IPS-20b (cell line): ENCODE data around the gene FAM193B.
A peak's percentile ranks its signal among the peaks of the same experiment; 100 is the strongest.

Experiments used
- H3K27ac ChIP-seq: one replicate; pipeline ENCODE4 v1.5.1; 2013; ENCODE audit warnings: low read length
- H3K27me3 ChIP-seq: 2 replicates; pipeline ENCODE4 v1.6.1; 2013; ENCODE audit warnings: mild to moderate bottlenecking, low read length, inconsistent platforms; ENCODE audit not compliant: insufficient read depth
- H3K36me3 ChIP-seq: 2 replicates; pipeline ENCODE4 v1.6.1; 2013; ENCODE audit warnings: low read depth, mild to moderate bottlenecking, inconsistent platforms, low read length, moderate library complexity; ENCODE audit not compliant: insufficient read depth
- H3K4me1 ChIP-seq: 2 replicates; pipeline ENCODE4 v1.6.1; 2013; ENCODE audit warnings: mild to moderate bottlenecking, control low read depth, inconsistent platforms, low read length, moderate library complexity; ENCODE audit not compliant: insufficient read depth
- H3K4me3 ChIP-seq: 2 replicates; pipeline ENCODE4 v1.5.1; 2013; ENCODE audit warnings: mild to moderate bottlenecking, low read length, inconsistent platforms
- H3K9ac ChIP-seq: 2 replicates; pipeline ENCODE4 v1.6.1; 2013; ENCODE audit warnings: low read depth, mild to moderate bottlenecking, inconsistent platforms, low read length, moderate library complexity
- H3K9me3 ChIP-seq: 2 replicates; pipeline ENCODE4 v1.6.1; 2013; ENCODE audit warnings: mild to moderate bottlenecking, low read depth, low read length, inconsistent platforms; ENCODE audit not compliant: insufficient read depth

Gene FAM193B

DNA sequence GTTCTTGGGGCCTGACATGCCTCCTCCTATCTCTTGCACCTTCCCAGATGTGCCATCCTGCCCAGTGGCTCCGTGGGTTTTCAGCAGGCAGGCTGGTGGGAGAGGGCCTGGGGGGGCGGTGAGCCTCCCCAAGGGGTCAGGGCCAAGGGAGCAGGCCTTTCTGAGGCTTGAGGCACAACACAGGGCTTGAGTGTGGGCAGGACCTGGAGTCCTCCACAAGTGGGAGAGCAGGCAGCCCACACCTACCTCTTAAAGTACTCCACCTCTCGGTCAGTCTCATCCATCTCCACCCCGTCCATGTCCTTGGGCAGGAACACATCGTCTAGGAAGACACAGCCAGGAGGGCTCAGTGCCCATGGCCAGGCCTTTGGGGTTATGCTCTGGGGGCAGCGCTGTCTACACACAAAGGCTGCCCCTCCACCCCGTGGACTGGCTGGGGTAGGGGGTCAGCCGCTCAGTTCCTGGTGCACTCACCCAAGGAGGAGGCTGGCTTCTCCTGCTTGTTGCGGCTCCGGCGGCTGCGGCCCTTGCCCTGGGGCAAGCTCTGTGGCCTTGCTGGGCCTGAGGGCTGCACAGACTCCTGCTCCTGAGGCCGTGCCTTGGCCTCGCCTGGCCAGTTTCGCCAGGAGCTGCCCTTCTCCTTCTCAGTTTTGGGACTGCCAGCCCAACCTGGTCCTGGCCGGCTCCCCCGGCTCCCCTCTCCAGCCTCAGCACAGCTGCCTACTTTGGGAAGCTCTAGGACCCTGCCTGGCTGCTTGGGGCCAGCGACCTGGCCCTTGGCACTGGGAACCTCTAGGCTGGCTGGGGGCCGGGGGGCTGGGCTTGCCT is 30.4 kb downstream of the FAM193B start:
- H3K36me3 ChIP-seq, result peaks cover 87% of the 10 kb centered on the region
- H3K9me3 ChIP-seq, result no peaks in the 10 kb centered on the region
- H3K9ac ChIP-seq, result no peak overlapping the region
- H3K4me3 ChIP-seq, result no peak overlapping the region
- no peak overlapping the region for H3K27ac ChIP-seq
- H3K27me3 ChIP-seq, result no peaks in the 10 kb centered on the region
- H3K4me1 ChIP-seq, result no peaks in the 10 kb centered on the region

DNA sequence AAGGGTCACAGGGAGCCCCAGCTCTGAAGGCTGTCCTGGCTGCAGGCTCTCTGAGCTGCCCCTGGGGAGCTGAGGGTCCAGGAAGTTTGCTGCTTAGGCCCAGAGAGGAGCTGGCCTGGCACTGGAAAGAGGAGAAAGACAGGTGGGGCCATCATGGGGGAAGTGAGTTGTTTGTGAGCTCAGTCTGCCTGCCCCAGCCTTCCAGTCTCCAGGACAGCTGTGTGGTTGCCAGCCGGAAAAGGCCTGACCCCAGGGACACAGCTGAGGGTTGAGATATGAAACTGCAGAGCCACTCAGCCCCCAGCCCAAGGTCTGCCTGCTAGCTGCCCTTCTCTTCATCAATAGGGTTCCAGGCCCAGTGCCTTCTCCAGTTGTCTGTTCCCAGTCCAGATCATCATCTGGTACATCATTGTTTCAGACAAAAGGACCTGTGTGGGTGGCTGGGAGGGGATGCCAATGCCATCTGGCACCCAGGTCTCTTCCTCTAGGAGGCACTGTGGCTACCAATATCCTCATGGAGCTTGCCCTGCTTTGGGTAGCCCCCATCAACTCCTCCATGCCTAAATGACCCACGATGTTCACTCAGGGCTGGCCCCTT is 33.3 kb downstream of the FAM193B start:
- Histone ChIP-seq H3K4me3 (no peak overlapping the region), H3K4me1 (no peaks in the 10 kb centered on the region), H3K27me3 (no peaks in the 10 kb centered on the region), H3K9ac (no peak overlapping the region), H3K36me3 (peaks cover 59% of the 10 kb centered on the region), H3K27ac (no peak overlapping the region), H3K9me3 (no peaks in the 10 kb centered on the region)

DNA sequence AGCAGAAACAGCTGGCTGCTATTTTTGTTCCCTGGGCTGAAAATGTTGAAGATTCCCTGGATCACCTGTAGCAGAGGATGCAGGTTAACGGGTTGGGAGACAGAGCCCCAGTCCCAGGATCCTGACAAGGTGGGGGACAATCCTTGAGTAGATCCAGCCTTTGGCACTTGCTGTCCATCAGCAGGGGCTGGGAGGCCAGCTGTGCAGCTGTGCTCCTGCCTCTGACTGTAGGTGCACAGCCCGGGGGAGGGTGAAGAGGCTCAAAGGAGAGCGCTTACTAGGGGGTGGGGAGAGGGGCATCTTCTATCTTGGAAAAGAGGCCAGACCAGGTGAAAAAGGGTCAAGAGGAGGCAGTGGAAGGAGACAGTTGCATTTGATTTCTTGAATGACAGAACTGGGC is 34.1 kb downstream of the FAM193B start:
- peaks cover 58% of the 10 kb centered on the region for H3K36me3 ChIP-seq
- H3K27ac ChIP-seq, result no peak overlapping the region
- no peak overlapping the region for H3K4me3 ChIP-seq
- H3K9ac ChIP-seq, result no peak overlapping the region
- H3K4me1 ChIP-seq, result no peaks in the 10 kb centered on the region
- H3K27me3 ChIP-seq, result no peaks in the 10 kb centered on the region
- no peaks in the 10 kb centered on the region for H3K9me3 ChIP-seq

- Histone ChIP-seq H3K27me3 (no peaks in the 10 kb centered on the region), H3K36me3 (peaks cover 58% of the 10 kb centered on the region), H3K4me1 (no peaks in the 10 kb centered on the region), H3K9me3 (no peaks in the 10 kb centered on the region), H3K27ac (no peak overlapping the region), H3K9ac (no peak overlapping the region), H3K4me3 (no peak overlapping the region)
Measured at GRCh38 chr5:177519463-177520235, 34.7 kb downstream of the FAM193B start.

DNA sequence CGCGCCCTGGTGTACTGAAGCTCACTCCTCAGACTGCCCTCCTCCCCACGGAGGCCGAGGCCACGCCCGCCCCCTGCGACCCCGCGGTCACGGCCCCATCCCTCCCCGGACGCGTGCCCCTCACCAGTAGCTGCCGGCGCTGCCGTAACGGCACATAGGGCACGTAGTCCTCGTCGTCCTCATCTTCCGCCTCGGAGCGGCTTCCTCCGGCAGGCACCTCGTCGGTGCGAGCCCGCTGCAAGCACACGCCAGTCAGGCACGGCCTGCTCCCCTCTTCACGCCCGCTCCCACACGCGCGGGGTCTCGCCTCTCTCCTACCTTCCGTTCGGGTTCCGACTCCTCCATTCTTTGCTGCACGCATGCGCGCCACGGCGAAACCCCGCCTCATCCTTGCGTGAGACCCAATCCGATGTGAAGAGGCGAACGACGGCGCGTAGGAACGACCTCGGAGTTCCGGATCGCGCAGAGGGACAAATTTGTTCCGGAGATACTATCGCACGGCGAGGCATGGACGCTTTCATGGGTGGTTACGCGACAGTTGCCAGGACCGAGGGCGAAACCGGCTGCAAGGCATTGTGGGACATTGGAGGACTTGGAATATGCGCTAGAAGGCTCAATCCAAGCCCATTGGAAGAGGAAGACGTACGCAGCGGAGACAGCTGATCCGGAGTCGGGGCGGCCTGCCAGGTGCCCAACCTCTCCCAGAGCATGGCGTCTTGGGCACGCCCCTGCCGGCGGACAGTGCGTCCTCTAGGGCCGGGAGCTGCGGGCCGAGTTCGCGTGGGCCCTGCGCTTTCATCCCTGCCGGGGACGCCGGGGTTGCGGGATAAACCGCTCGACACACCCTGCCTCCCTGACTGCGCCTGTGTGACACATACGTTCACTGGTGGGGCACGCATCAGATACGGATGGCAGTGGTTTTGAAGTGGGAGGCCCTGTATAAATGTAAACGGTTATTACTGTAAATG is 37.5 kb downstream of the FAM193B start, which contains the start of gene DDX41:
TSS of gene DDX41 (minus strand) at position 361 of the 968 bp plus-strand sequence. CDS start at position 345, 16 bp downstream.
- Histone ChIP-seq H3K36me3 (peaks cover 69% of the 10 kb centered on the region), H3K9me3 (no peaks in the 10 kb centered on the region), H3K27me3 (no peaks in the 10 kb centered on the region), H3K4me3 (peak within 1 kb of the TSS; percentile 99), H3K9ac (peak within 1 kb of the TSS; percentile 94), H3K4me1 (no peaks in the 10 kb centered on the region), H3K27ac (no peak within 1 kb of the TSS)

DNA sequence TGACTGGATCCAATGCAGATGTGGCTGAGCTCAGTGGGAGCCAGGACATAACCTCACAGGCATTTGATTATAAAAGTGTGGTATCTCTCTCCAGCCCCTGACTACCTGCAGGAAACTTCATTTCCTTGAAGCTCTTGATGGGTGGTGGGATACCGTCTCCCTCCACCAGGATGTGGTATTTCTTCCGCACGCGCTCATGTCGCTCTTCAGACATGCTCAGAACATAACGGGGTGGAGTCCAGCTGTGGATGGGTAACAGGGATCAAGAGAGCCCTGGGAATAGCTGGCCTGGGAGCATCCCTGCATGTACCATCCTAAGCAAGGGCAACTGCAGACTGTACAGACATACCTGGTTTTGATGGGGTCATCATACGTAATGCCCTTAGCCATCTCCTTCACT is 38.8 kb downstream of the FAM193B start:
- Histone ChIP-seq H3K4me3 (peak overlapping the region; percentile 99), H3K4me1 (no peaks in the 10 kb centered on the region), H3K27me3 (no peaks in the 10 kb centered on the region), H3K27ac (no peak overlapping the region), H3K36me3 (peaks cover 69% of the 10 kb centered on the region), H3K9me3 (no peaks in the 10 kb centered on the region), H3K9ac (peak overlapping the region; percentile 94; the same call in 1 of the 2 replicates)

DNA sequence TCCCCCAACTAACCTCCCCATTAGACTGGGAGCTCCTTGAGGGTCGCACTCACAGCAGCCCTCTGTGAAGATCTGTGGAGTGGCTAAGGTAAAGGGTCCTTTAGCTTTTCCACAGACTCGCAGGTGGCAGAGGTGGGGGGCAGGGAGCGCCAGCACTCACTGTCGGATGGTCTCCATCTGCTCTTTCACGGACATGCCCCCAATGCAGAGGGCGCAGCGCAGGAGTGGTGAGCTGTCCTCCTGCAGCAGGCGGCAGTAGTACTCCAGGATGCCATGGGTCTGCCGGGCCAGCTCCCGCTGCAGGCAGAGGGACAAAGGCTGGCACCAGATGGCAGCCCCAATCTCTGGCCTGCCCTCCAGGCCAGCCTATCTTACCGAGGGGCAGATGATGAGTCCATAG is 39.8 kb downstream of the FAM193B start:
- H3K4me1 ChIP-seq, result peaks cover 5% of the 10 kb centered on the region; the same call in 1 of the 2 replicates

GRCh38 chr5:177513500-177513899 is 40.9 kb downstream of the FAM193B start:
- Histone ChIP-seq H3K27me3 (no peaks in the 10 kb centered on the region), H3K4me3 (no peak overlapping the region), H3K36me3 (peaks cover 58% of the 10 kb centered on the region), H3K9me3 (no peaks in the 10 kb centered on the region), H3K27ac (no peak overlapping the region), H3K9ac (no peak overlapping the region), H3K4me1 (peaks cover 5% of the 10 kb centered on the region; the same call in 1 of the 2 replicates)

More for the DNA sequence above, 39.8 kb downstream of the FAM193B start:
- Histone ChIP-seq H3K36me3 (peaks cover 62% of the 10 kb centered on the region), H3K9ac (no peak overlapping the region), H3K27ac (no peak overlapping the region), H3K27me3 (no peaks in the 10 kb centered on the region), H3K9me3 (no peaks in the 10 kb centered on the region), H3K4me3 (no peak overlapping the region)

GRCh38 chr5:177512736-177513380 is 41.5 kb downstream of the FAM193B start:
- H3K4me3 ChIP-seq, result no peak overlapping the region
- no peak overlapping the region for H3K27ac ChIP-seq
- no peaks in the 10 kb centered on the region for H3K9me3 ChIP-seq
- peaks cover 5% of the 10 kb centered on the region; the same call in 1 of the 2 replicates for H3K4me1 ChIP-seq
- H3K9ac ChIP-seq, result no peak overlapping the region
- peaks cover 58% of the 10 kb centered on the region for H3K36me3 ChIP-seq
- no peaks in the 10 kb centered on the region for H3K27me3 ChIP-seq

DNA sequence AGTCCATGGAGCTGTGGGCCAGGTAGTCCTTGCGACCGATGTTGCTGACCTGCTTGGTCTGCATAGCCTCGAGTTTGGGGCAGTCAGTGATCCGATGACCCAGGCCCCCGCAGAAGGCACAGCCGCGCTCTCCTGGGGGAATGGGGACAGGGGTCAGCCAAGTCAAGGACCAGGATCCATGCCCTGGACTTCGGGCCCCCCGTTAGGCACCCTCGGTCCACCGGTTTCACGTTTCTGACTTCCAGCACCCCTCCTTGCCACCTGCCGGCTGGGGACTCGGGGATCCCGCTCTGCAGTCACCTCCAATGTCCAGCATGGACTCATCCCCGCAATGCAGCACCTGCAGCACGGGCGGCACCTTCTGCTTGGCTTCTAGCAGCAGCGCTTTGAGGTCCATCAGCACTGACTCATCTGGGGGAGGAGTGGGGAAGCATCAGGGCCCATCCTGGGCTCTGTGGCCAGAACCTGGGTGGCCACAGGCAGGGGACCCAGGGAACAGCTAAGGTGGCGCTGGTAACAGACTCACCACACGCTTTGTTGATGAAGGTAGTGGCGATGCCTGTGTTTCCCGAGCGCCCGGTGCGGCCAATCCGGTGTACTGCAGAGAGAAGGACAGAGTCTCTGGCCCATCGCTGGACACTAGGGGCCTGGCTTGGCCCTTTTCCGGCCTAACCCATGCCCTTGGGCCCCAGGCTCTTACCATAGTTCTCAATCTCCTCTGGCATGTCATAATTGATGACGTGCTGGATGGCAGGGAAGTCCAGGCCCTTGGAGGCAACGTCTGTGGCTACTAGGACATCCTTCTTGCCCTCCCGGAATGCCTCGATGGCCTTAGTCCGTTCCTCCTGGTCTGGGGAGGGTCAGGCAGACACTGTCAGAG is 42.3 kb downstream of the FAM193B start:
- Histone ChIP-seq H3K9ac (no peak overlapping the region), H3K9me3 (no peaks in the 10 kb centered on the region), H3K36me3 (peaks cover 58% of the 10 kb centered on the region), H3K4me1 (peaks cover 5% of the 10 kb centered on the region; the same call in 1 of the 2 replicates), H3K27me3 (no peaks in the 10 kb centered on the region), H3K4me3 (no peak overlapping the region), H3K27ac (no peak overlapping the region)
